Islet of Langerhans (tissue), 1 donor: Measurements from ENCODE around the gene RASEF.
"Not testable (repeated sequence)": the region's sequence is repeated elsewhere in the genome, so short reads cannot be mapped to it uniquely, and the experiment has no call there.

ENCODE experiments used
- FAIRE-seq: peaks from one replicate; lab custom pipeline; 2011; peaks lifted over from hg19 to GRCh38; lab: Jason Lieb, UNC

RASEF gene

GRCh38 chr9:82969291-82969690 lies 93.7 kb downstream of the RASEF start:
- no peak for FAIRE-seq

DNA sequence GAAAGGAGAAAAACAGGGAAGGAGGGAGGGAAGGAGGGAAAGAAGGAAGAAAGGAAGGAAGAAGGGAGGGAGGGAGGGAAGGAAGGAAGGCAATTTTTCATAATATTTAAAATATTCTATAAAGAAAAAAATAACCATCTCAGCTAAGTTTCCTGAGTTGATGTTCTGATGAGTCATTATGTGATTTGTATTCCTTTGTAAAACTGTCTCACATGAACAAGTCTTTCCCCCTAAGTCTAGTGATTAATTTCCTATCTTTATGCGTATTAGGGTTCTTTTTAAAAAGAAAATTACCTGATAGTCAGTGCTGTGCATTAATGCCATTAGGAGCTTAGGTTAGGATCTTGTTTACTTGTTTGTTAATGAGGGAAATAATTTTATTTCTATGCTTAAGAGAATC lies 94.1 kb downstream of the RASEF start:
- FAIRE-seq: no peak

- FAIRE-seq: no peak
Measured at GRCh38 chr9:82968388-82968787, 94.6 kb downstream of the RASEF start.

DNA sequence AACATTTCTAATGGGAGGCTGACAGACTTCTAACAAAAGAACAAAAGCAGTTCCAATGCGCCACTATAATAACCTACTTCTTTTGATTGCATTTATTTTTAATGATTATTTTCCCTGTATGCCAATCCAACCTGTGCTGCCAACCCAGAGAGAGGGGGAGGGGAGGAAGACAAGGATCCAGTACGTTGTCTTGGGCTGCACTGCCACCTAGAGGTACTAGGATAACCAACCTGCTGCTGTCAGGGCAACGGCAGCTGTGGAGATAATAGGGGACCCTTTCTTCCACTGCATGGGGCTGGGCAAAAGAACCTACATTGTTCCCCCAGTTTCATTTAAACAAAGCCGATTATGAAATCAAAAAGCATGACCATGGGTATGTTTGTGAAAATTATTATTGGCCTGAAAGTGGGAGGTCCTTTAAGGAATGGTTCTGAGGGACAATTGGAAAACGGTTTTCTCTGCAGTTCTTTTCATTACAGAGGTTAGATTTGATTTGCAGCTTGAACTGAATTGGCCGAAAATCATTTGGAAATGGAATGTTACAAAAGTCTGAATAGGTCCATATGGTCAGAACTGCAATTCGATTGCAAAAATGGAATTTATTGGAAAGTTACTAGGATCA lies 101.3 kb downstream of the RASEF start:
- FAIRE-seq: peak; percentile 90

DNA sequence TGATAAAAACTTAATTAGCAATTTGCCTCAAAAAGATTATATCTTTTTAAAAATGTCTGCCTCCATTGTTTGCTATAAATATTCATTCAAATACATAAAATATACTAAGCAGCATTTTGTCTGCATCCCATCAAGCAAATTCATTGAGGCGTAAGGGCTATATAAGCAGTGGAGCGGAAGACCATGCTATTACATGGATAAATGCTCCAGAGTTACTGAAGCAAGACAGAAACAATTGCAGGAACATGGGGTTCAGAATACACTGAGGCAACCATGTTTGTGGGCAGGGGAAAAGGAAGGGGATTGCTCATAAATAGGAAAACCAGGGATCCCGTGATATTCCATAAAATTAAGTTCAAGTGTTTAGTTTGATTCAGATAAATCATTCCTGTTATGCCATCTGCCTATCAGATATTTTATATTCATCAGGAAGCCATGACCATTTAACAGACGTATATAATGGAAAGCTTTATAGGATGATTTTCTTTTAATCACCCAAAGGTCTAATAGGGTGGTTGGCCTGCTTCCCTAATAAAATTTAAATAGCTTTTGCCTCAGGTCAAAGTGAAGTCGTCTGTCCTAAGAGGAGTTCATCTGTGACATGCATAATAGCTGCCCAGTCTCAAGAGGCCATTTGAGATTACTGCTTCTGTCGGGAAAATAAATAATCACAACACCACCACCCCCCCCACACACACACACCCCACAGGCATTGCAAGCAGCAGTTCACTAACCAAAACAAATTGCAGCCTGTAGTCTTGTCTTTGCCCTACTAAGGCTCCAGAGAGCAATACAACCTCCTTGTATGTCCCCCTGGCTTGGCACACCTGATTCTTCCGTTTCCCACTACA lies 105.2 kb downstream of the RASEF start:
- peak; percentile 99 for FAIRE-seq

- no peak for FAIRE-seq
Measured at GRCh38 chr9:82949203-82949602, 113.7 kb downstream of the RASEF start.

DNA sequence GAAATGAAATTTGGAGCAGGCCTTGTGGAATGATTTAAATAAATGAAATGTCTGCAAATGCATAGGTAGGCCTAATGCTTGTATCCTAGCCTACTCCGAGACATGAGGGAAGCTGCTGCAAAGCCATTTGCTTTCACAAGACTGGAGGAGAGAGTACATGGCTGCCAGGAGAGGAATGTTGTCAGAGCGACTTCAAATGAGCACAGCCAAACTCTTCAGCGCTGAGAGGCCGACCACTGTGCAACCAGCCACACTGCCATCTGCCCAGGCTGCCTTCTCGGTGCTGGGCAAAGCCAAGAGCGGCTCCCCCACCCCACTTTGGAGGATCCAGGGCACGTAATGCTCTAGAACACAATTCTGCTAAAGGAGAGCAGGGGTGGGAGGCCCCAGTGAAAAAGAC lies 122.6 kb downstream of the RASEF start:
- no peak for FAIRE-seq

DNA sequence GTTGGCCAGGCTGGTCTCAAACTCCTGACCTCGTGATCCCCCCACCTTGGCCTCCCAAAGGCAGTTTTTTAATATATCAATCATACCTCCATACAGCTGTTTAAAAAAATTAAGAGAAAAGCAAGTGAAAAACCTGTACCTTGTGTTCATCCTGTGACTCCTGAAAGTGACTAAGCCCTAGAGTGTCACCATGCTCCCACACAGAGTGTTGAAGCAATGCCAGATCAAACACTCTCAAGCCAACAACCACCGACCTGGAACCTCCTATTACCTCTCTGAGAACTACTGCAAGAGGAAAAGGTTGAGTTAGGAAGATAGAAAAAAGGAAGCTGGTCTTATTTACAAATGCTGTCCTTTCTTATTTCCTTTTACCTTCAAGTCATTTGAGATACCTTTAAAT lies 123.5 kb downstream of the RASEF start:
- FAIRE-seq: peak; percentile 98

- FAIRE-seq: peak; percentile 61
Measured at GRCh38 chr9:82938426-82939218, 124.3 kb downstream of the RASEF start.

DNA sequence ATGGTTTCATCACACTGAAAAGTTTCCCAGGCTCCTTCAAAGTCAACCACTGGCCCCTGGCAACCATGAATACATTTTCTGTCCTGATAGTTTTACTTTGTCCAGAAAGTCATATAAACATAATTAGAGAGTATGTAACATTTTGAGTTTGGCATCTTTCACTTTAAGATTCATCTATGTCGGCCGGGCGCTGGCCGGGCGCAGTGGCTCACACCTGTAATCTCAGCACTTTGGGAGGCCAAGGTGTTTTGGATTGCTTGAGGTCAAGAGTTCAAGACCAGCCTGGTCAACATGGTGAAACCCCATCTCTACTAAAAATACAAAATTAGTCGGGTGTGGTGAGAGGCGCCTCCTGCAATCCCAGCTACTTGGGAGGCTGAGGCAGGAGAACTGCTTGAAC lies 126.4 kb downstream of the RASEF start:
- FAIRE-seq: not testable (repeated sequence)

DNA sequence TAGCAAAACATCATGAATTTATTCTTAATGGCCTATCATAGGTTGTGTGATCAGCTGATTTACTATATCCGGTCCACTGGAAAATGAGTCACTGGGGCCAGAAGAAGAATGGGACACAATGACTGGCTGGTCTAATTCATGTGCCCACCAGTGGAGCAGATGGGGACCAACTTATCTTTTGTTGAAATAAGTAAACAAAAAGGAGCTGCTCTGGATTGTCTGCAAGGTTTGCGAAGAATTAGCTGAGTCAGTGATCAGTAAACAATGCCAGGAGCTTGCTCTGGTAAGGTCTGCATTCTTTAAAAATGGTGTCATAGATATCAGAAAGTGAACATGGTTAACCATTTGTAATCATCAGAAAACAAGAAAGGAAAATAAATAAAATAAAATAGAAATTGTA lies 128.0 kb downstream of the RASEF start:
- FAIRE-seq: peak; percentile 71

DNA sequence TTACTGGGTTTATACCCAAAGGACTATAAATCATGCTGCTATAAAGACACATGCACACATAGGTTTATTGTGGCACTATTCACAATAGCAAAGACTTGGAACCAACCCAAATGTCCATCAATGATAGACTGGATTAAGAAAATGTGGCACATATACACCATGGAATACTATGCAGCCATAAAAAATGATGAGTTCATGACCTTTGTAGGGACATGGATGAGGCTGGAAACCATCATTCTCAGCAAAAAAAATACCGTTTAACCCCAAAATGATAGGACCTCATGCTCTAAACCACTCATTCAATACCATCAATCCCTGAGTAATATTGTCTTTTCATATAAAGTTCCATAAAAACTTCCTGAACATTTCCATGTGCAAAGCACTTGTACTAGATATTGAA lies 128.9 kb downstream of the RASEF start:
- FAIRE-seq: peak; percentile 58

- FAIRE-seq: no peak
Measured at GRCh38 chr9:82930116-82930515, 132.8 kb downstream of the RASEF start.
